GM21381 (cell line): ENCODE measurements around the gene KRT81.
"Not testable (repeated sequence)": the region's sequence is repeated elsewhere in the genome, so short reads cannot be mapped to it uniquely, and the experiment has no call there.

Experiments
- ATAC-seq: cut with Tn5 transposase; IDR thresholded peaks from one replicate; pipeline ENCODE4 v1.9.1; 2021; ENCODE audit warnings: mild to moderate bottlenecking, moderate library complexity; ENCODE audit not compliant: unreplicated experiment

KRT81 gene

GRCh38 chr12:52244615-52244994, 46.7 kb downstream of the KRT81 start:
- peak; percentile 9 for ATAC-seq

DNA sequence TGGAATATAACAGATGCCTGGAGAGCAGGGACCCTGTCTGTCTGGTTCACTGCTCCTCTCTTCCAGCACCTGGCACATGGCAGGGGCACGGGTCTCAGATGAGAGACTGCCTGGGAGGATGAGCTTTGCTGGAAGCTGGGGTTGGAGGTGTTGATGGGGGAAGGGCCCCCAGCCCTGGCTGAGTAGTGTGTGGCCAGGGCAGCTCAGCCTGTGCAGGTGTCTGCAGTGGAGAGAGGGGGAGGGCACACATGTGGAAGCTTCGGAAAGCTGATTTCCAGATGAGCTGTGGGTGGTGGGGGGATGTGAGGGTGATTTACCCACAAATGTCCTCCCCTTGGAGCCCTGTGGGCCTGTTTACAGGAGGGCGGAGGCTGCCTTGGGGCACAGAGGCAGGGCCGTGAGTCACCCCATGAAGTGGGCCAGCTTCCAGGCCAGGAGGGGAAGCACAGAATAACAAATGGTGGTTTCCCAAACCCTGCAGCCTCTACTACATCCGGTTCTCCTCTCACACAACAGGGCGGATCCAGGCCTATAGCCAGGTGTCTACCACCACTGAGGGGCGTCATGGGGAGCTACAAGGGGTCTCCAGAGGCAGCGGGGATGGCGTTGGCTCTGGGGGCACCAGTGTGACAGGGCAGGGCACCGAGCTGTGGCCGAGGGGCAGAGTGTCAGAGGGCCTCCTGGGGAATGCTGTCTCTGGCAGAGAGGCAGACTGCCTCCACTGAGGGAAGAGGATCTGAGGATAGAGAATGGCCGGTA, 47.3 kb downstream of the KRT81 start:
- ATAC-seq, result peak; percentile 76

DNA sequence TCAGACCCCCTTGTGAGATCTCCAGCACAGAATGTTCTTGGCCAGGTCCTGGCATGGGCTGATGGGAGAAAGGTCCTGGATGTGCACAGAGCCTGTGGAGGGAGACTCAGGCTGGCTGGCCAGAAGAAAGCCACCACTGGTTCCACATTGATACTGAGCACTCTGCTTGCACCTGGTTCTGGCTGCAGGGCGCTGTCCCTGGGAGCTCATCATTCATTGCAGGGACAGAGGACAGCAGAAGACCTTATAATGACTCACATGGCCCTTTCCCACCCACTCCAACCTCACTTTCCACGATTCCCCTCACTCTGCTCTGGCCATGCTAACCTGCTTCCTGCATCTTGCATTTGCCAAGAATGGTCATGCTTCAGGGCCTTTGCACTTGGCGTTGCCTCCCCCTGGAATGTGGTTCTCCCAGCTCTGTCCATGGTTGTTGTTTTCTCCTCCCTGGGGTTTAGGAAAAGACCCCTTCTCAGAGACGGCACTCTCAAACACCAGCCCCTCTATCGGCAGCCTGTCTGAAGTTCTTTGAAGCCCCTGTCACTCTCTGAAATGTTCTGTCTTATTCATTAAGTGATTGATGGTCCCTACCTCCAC, 48.0 kb downstream of the KRT81 start:
- ATAC-seq, result no peak

- ATAC-seq, result no peak
Measured at GRCh38 chr12:52242442-52243258, 48.7 kb downstream of the KRT81 start.

DNA sequence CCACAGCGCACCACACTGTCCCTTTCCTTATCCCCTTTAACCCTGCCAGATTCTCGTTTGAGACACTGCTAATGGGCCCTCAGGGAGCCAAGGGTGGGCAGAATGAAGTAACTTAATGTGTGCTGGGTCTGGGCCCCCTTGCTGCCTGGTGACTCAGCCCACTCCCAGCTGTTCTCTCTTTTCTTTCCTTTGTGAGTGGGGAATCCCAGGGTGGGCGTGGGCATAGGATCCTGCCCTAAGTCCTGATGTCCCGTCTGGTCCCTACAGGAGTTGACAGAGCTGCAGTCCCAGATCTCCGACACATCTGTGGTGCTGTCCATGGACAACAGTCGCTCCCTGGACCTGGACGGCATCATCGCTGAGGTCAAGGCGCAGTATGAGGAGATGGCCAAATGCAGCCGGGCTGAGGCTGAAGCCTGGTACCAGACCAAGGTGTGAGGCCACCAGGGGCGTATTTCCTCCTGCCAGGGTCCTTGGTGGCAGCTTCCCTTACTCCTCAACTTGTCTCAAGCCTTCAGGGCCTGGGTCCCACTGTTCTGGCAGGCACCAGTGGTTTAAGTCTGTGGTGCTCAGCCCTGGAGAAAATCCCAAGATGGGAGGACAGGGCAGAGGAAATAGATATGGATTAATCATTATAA, 50.0 kb downstream of the KRT81 start:
- no peak for ATAC-seq

DNA sequence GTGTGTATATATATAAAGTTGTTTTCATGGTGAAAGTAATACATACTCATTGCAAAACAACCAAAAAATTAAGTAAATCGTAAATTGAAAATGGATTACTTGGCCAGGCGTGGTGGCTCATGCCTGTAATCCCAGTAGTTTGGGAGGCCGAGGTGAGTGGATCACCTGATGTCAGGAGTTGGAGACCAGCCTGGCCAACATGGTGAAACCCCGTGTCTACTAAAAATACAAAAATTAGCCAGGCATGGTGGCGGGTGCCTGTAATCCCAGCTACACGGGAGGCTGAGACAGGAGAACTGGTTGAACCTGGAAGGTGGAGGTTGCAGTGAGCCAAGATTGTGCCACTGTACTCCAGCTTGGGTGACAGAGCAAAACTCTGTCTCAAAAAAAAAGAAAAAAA, 51.1 kb downstream of the KRT81 start:
- not testable (repeated sequence) for ATAC-seq

- ATAC-seq, result no peak
Measured at GRCh38 chr12:52239767-52240166, 51.6 kb downstream of the KRT81 start.

DNA sequence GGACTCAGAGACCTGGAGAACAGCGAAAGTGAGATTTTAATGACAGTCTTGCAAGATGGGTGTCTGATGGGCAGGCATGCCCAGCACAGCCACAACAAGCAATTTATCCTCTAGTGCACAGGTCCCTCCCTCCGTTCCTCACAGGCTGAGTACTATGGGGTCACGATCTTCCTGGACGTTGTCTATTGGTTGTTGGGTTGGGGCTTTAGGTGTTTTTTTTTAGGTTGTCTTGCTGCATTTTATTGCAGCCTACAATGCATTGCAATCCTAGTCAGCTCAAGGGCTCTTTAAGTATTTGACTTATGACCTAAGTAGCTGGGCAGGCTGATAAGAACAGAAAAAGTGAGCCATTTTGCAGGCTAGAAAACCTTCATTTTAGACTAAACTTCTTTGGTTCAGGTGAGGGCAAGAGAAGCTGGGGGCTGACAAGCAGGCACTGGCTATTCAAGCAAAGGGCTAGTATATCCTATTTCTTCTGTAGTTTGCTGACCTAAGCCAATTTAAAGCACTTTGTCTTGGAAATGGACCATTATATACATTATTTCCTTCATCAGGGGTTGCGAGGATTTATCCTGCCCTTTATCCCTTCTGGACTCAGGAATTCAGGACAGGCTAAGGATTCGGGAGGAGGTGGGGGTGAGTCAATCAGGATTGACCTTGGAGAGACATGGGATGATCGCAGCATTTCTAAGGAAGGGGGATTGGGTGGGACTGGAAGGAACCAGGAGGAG, 52.3 kb downstream of the KRT81 start:
- no peak for ATAC-seq

DNA sequence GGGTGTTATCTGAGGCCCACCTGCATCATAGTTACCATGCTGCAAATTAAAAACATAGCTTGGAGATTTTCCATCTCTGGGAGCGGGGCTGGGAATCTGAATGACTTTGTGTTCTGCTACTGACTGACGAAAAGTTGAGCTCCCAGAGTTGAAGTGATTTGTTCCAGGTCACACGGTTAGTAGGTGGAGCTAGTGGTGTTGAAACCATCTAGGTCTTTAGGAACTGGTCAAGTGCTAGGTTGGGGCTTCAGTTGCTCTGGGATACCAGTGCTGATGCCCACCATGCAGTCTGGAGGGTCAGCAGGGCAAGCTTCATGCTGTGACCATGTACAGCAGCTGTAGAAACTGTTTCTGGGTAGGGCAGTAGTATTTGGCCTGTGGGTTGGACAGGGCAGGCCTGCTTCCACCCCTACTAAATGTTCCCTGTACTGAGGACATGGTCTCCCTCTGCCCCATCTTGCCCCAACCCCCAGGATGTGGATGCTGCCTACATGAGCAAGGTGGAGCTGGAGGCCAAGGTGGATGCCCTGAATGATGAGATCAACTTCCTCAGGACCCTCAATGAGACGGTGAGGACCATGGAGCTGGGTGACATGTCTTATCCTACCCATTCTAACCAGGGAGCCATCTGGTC, 53.0 kb downstream of the KRT81 start:
- no peak for ATAC-seq

DNA sequence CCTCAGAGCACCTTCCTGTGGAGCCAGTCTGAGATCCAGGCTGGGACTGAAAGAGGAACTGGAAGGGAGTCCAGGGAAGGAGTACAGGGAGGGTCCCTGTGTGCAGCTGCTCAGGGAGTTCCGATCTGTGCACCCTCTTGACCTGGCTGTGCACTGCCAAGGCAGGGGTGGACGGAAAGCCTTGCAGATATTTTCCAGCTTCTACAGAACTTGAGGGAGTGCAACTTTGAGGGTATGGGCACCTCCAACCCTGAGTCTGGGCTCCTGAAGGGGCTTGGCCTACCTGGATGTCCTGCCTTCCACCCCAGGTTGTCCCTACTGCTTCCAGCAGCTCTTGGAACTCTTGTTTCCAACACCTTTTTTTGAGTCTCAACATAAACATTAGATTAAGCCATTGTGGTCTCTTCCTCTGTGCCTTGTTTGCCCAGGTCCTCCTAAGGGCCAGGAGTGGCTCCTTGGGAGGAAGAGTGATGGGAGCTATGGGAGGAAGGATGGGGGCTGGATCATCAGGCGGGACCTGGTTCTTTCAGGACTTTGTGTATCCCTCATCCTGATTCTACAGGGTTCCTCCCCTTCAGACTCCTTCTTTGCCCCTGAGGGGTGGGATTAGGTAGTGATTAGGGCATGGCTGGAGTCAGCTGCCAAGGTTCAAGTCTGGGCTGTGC, 54.8 kb downstream of the KRT81 start:
- no peak for ATAC-seq
